CD4-positive, alpha-beta T cell treated with Interferon alpha-2 for 1 hour (primary cell): ENCODE results near the gene ZMIZ1.
A peak's percentile ranks its signal among the peaks of the same experiment; 100 is the strongest.

Experiments used
- DNase-seq, 2 donors: peaks; one replicate each; pipeline ENCODE4 v3.0.0-alpha.2; 2020 to 2022

The ZMIZ1 gene

DNA sequence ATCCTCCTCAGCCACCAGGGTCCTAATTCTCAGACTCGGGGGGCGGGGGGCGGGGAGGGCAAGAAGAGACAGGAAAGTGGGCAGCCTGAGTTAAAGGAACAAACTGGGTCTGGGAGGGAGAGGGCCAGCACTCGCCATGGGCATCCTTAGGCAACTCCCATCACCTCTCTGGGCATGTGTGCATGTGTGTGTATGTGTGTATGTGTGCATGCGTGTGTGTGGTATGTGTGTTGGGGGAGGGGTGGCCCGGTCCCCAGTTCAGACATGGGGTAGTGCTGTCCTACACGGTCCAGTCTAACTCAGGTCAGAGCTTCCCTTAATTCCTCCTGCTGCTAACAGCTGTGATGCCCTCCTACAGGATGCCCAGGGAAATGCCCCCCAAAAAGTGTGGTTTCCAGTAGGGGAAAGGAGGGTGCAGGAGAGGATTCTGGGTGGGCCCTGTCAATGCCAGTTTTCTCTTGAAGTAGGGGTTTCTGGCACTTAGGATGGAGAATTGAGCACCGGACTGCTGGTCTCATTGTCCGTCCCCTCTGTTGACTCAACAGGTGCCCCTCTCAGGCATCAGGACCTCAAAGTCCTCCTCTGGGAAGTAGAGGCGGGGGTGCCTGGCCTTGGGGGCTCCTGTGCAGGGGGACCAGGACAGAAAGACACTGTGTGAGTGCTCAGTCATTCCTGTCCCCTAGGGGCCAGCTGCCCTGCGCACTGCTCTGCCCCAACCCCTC is 15.1 kb upstream of the ZMIZ1 start:
- DNase-seq: no peak

DNA sequence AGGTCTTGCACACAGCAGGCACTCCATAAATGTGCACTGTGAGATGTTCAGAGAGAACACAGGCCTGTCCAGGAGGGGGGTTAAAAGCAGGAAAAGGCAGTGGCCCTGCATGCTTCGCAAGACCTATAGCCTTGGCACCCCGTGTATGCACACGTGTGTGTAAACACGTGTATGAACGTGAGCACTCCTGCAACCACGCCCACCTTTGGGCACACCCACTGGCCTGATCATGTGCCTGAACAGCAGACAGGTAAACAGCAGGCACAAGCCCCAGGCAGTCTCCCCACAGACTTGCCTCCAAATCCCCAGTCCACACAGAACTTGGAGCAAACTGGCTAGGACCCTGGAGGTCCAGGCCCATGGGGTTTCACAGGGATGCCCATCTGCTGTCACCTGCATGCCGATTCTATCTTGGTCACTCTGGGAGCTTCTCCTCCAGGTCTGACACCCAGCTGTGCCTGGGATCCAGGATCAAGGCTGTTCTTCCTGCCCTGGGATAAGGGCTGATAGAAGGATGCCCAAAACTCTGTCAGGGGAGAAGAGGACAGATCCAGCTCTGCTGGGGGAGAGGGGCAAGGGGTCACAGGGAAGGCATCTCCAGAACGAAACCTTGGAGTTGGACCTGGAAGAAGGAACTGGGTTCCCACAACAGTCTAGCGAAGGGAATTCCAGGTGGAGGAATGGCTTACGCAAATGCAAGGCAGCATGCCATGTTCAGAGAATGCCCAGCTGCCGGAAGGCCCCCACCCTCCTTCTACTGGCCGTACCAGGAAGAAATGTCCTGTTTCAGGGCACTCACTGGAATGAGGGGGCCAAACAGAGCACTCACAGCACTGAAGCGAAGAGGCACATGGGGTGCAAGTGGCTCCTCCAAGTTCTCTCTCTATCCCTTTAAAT is 14.3 kb upstream of the ZMIZ1 start:
- DNase-seq: no peak

GRCh38 chr10:79055100-79055782 is 13.5 kb upstream of the ZMIZ1 start:
- no peak for DNase-seq

DNA sequence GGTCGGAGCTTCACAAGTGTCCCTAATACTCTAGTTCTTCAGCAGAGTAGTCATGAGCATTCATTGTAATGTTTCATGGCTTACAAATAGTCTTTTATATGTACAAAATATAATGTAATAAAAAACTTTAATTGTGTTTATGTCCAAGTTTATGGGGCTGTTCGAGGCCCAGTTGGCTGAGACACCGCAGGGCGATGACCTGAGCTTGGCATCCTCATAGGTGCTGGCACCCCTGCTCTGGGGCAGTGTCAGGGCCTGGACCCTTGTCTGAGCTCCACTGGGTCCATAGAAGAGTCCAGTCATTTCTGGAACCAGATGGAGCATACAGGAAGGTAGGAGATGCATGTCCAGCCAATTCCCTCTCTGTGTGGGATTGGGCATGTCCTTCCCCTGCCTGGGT is 12.9 kb upstream of the ZMIZ1 start:
- DNase-seq: no peak

- DNase-seq: no peak
Observed at GRCh38 chr10:79056361-79056735, 12.4 kb upstream of the ZMIZ1 start.

DNA sequence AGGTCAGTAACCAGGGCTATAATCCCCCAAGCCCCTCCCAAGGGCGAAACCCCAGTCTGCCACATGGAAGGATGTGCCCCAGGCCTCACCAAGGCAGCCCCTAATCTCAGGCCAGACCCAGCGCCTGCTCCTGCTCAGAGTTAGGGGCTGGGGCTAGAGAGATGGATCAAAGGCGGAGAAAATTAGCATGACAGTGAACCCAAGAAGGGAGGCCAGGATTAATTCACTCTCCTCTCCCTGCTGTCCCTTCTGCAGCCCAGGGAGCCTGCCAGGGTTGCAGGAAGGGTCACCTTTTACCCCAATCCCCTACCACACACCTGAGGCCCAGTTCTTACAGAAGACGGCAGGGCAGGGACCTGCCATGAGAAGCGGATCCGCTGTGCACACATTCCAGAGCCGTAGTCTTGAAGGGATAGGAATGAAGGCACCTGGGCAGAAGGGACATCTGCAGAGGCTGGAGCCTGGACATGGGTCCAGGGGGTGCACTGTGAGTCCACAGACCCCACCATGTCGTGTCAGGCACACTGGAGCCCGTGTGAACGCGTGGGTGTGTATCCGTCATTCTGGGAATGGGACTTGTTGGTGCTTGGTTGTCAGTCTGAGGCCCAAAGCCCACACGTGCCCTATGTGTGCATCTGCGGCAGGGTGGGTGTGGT is 11.9 kb upstream of the ZMIZ1 start:
- no peak for DNase-seq

DNA sequence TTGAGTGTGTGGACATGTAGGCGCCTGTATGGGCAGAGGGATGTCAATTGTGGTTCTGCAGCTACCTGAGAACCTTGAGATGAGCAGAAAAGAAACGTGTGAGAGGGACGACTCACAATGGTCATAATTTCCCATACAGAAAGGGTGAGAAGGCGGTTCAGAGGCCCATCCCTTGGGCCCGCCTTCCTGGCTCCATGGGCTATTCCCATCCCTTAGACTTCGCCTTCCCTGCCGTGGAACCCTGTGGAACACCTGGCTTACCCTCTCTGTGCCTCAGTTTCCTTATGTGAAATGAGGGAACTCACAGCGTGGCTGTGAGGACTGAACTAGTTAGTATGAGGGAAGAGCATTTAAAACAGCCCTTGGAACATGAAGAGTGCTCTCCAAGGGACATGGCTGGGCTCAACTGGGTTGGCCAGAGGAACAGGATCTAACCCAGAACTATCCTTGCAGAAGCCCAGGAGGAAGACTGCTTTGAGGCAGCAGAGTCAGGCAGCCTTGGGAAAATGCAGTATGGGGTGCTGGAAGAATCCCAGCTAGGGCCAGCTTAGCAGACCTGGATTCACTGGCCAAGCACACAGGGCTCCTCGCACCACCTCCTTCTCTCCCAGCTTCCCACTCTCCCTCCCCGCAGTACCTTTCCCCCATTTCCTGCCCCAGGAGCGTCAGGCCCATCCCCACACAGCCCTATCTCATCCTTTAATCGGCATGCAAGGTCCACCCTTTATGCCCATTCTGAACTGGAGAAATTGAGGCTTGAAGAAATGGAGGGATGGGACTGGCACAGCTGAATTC is 11.1 kb upstream of the ZMIZ1 start:
- no peak for DNase-seq

DNA sequence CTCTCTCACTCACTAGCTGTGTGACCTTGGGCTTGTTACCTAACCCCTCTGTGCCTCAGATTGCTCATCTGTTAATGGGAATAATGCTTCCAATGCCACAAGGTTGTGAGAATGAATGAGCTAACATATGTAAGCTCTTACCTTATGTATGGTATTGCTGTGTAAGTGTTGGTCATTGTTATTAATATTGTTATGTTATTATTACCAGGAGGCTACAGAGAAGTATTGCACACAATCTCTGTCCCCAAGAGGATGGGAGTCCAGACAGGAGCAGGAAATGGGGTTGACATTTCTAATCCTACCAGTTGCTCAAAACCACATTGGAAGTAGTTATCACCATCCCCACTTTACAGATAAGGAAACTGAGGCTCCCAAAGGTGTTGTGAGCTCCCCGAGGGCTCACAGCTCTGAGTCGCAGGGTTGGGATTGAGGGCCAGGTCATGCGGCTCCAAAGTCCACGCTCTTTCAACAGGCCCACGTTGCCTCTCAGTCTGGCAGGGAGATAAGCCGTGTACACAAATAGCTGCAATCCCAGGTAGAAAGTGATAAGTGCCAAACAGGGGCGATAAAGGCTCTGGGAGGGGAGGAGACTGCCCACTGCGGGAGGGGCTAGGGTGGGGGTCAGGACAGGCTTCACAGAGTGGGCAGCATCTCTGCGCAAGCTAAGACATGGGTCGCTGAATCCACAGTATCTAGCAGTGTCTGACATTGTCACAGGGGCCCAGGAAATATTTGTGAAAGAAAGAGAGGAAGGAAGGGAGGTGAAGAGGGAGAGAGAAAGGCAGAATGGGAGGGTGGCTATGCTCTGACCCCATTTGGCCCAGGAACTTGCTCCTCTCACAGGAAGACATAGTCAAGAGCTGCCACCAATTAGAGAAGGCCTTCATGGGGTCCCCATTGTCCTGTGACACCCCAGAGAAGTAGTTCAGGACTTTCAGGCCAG is 9.6 kb upstream of the ZMIZ1 start:
- DNase-seq: no peak

- DNase-seq: no peak
Observed at GRCh38 chr10:79059859-79060379, 8.8 kb upstream of the ZMIZ1 start.

DNA sequence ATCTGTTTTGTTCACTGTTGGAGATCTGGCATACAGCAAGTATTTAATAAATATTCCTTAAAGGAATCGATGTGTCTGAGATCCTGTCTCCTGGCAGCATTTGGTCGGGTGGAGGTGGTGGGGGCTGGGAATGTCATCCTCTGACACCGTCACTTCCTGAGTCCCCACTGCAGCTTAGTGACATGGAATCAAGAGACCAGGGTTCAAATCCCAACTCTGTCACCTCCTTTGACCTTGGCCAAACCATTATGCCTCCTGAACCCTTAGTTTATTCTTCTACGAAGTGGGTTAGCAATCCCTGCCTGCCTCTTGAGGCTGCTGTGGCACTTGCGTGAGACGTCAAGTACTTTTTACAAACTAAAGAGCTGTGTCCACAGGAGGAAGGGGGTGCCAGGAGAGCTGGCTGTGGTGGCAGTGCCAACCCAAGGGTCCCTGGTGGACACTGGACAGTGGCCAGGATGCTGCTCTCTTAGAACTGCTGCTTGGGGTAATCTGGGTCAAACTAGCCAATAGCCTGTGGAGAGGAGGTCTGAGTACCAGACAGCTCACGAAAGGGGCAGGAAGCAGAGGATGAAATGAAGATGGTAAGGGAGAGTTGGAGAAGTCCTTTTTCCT is 8.0 kb upstream of the ZMIZ1 start:
- DNase-seq: no peak

DNA sequence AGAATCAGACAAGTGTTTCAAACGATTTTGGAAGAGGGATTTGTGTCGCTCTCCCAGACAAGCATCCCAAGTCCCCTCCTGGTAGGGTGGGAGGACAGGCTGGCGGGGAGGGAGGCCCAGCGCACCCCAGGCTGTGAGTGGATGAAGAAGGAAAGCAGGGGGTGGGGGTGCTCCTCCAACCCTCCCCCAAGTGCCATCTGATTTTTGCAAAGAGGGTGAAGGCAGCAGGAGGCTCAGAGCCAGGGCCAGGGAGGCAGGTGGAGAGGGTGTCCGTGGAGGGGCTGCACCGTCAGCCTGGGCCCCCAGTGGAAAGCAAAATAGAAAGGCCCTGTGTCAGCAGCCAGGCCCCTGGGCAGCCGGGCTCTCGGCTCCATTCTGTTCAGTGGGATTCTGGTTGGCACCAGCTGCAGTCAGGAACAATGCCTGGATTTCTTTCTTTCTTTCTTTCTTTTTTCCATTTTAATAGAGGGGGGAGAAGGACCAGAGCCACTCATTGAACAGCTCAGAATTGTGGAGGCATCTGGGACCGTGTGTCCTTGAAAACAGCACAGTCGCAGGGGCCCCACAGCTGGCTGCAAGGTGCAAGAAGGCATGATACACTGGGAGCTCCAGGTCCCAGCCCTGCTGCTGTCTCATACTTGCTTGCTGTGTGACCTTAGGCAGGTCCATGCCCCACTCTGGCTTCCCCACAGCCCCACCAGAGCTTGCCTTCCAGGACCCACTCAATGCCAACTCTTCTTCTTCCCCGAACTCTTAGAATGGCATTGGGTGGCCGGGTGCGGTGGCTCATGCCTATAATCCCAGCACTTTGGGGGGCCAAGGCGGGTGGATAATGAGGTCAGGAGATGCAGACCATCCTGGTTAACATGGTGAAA is 7.1 kb upstream of the ZMIZ1 start:
- no peak for DNase-seq

DNA sequence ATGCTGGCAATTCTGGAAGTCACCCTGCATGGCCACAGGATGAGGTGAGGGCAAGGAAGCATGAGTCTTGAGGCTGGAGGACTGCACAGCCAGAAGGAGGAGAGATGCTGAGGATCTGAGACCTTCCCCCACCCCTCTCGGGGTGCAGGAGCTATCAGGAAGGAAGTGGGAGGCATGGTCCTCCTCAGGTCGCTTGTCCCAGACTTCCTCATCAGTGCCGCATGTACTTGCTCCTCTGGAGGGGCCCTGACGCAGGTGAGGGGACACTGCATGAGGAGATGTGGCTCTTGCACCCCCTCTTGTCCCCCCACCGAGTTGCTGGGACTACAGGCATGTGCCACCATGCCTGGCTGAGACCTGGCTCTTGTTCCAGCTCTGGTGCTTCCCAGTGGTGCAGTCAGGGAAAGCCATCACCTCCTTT is 5.7 kb upstream of the ZMIZ1 start:
- no peak for DNase-seq

DNA sequence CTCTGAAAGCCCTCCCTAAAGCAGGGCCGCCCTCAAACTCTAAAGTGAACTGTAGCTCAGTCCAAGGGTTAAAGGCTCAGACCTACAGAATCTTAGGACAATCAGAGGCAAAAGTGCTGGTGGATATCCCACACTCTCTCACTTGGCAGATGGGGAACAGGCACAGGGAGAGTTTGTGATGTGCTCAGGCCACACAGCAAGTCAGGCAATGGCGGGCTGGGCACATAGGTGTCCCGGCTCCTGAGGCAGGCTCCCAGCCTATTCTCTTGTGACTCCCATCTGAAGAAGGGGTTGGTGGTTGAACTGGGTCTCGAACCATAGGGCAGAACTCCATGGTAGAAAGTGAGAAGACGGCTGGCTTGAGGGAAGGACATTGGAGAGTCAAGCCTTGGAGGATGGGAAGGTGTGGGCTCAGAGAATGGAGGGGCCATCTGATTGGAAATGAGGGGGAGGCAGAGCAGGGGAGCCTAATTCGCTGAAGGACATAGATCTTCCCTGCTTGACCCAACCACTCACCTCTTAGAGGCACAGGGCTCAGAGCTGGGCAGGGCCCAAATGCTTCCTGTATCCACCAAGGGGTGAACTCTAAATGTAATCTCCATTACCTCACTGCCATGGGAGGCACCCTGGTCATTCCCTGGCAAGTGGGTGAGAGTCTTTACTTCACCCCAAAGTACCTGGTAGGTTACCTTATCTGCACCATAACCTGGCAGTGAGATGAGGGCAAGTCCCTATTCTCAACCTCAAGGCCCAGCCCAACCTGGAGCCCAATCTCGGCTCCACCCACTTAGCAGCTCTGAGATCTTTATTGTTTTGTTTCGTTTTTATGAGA is 4.9 kb upstream of the ZMIZ1 start:
- peak in 1 of 2 donors; percentile 64 for DNase-seq

- DNase-seq: no peak
Observed at GRCh38 chr10:79065091-79065551, 3.6 kb upstream of the ZMIZ1 start.

GRCh38 chr10:79065853-79066252 is 2.9 kb upstream of the ZMIZ1 start:
- DNase-seq: no peak

DNA sequence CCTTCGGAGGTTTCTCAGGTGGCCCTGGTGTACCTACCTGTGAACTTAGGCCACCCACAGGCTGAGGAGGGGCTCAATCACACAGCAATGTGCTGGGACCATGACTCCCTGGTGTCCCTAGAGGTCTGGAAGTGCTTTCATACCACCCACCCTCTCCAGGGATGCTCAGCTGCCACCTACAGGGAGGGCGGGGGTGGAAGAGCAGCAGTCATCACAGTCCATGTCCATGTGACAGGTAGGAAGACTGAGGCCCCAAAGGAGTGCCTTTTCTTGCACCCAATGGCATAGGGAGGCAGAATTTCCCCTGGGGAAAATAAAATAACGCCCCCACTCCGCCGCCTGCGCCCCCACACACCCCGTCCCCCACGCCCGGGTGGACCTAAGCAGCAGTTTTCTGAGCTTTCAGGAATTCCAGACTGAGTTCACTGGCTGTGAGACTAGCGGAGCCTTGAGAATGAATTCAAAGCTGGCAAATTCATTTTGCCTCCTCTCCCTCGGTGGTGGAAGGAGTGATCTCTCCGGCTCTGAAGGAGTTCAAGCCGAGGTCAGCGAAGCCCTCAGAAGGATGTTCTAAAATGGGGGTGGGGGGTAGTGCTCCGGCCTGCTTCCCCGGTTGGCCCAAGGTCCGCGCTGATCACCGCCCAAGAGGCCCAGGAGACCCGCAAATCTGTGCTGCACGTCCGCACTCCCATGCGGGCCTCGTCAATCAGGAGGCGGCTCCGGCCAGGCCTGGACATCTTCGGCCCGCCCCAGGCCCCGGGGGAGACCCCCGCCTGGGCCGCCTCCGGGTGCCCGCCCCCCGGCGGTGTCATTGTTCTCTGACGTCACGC is 2.1 kb upstream of the ZMIZ1 start:
- peak in 1 of 2 donors; percentile 37 for DNase-seq
